ENCODE measurements around the gene PPP2CA.

PPP2CA gene

DNA sequence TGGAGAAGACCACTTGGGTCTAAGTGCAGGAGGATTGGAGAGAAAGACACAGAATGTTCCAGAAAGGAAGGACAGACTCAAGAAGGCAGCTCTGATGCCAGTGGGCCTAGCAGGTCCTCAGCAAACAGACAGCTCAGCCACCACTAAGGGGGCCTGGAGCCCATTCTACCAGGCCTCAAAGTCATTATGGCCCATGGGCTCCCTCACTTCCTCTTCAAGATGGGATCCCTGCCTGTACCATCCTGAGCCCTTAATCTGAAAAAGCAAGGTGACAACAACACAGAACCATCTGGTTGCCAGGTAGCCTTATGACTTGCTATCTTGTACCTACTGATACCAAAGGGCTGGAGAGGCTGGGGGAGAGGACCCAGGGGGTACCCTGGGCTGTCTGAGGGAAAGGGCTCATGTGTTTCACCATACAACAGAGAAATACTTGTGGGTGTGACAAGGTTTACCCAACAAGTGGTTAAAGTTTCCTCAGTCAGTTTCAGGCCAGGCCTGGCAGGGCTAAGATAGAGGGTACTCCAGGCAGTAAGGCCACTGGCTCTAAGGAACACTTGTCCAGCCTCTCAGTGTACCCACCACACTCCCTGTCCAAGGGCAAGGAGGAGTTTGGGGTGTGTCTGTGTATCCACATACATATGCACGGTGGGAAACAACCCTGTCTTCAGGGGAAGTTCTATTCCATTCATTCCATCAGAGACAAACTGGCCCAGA lies 80.7 kb downstream of the PPP2CA start:
- DNase-seq (ENCODE audit: low spot score): no peak
- H3K4me3 ChIP-seq: no peak overlapping the region
- no peak overlapping the region for H3K27ac ChIP-seq
- TF ChIP-seq CTCF (IDR thresholded peaks at IDR 0.05): no peak
